NCI-H2171 (cell line): ENCODE measurements around the gene FAM90A26.
"Not testable (repeated sequence)": the region's sequence is repeated elsewhere in the genome, so short reads cannot be mapped to it uniquely, and the experiment has no call there.

Source experiments
- DNase-seq: peaks from one replicate; lab custom pipeline; 2025; lab: John Stamatoyannopoulos, UW

Gene FAM90A26

DNA sequence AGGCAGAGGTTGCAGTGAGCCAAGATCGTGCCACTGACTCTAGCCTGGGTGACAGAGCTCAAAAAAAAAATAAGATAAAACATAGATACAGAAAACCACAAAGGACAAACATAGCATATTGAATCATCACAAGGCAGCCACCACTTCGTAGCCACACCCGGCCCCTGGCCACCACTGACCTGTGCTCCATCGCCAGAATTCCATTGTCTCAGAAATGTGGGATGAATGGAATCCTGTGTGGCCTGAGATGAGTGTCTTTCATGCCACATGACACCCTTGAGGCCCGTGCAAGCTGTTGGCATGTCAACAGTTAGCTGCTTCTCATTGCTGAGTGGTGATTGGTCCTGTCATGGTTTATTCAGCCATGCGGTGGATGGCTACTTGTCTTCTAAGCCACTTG, 10.2 kb upstream of the FAM90A26 start:
- DNase-seq, result not testable (repeated sequence)

DNA sequence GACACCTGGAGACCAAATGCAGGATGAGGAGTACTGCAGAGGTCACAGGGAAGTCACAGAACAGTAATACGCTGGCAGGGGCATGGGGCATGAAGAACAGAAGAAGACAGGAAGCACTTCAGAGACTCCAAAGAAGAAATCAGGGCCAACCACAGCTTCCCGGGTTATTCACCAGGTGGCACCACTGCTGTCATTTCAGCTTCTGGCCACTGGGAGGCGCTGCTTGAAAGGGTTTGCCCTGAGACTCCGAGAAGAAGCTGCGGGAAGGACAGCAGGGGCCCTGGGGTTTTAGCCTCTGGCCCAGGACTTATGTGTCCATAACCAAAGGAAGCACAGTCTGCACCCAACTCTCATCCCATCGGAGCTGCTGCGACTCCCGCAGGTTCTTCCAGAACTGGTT, 4.2 kb upstream of the FAM90A26 start:
- DNase-seq, result not testable (repeated sequence)

DNA sequence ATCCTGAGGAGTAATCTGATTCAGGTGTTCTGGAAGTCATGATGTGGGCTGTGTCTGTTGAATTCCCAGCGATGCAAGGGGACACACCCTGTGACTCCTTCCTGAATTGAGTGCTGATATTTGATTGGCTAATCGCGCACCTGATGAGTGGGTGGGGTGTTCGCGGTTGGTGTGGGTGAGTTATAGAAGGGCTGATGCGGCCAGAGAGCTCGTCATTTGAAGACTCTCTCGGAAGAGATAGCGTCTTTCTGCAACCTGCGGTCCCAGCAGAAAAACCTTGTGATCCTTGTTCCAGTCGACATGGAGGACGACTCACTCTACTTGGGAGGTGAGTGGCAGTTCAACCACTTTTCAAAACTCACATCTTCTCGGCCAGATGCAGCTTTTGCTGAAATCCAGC, 40.1 kb downstream of the FAM90A26 start, which contains the start of gene USP17L10:
Gene USP17L10, plus strand, starts transcription at position 301 of the 400 bp plus-strand sequence. Its CDS starts 0 bp downstream, at position 301.
- not testable (repeated sequence) for DNase-seq

DNA sequence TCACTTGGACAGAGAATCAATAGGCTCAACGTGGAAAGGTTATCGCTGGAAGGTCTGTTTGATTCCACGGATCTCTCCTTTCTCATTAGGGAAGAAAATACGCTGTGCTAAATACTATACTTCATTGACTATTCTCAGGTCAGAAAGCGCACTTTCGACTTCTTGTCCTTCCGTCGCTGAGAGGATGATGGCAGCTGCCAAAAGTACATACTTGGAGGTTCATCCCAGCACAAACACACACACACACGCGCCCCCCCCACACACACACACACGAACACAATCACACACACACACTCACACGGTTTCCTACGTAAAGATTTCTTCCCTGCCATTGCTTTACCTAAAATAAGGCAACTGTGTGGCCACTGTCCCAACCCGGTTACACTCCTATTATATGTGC, 44.5 kb downstream of the FAM90A26 start:
- DNase-seq, result not testable (repeated sequence)

DNA sequence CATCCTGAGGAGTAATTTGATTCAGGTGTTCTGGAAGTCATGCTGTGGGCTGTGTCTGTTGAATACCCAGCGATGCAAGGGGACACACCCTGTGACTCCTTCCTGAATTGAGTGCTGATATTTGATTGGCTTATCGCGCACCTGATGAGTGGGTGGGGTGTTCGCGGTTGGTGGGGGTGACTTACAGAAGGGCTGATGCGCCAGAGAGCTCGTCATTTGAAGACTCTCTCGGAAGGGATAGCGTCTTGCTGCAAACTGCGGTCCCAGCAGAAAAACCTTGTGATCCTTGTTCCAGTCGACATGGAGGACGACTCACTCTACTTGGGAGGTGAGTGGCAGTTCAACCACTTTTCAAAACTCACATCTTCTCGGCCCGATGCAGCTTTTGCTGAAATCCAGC, 44.9 kb downstream of the FAM90A26 start, which contains the start of gene USP17L11:
Gene USP17L11, plus strand, starts transcription at position 301 of the 400 bp plus-strand sequence. Its CDS starts 0 bp downstream, at position 301.
- not testable (repeated sequence) for DNase-seq

DNA sequence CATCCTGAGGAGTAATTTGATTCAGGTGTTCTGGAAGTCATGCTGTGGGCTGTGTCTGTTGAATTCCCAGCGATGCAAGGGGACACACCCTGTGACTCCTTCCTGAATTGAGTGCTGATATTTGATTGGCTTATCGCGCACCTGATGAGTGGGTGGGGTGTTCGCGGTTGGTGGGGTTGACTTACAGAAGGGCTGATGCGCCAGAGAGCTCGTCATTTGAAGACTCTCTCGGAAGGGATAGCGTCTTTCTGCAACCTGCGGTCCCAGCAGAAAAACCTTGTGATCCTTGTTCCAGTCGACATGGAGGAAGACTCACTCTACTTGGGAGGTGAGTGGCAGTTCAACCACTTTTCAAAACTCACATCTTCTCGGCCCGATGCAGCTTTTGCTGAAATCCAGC, 49.6 kb downstream of the FAM90A26 start, which contains the start of gene USP17L12:
Gene USP17L12, plus strand, starts transcription at position 301 of the 400 bp plus-strand sequence. Its CDS starts 0 bp downstream, at position 301.
- DNase-seq, result not testable (repeated sequence)

DNA sequence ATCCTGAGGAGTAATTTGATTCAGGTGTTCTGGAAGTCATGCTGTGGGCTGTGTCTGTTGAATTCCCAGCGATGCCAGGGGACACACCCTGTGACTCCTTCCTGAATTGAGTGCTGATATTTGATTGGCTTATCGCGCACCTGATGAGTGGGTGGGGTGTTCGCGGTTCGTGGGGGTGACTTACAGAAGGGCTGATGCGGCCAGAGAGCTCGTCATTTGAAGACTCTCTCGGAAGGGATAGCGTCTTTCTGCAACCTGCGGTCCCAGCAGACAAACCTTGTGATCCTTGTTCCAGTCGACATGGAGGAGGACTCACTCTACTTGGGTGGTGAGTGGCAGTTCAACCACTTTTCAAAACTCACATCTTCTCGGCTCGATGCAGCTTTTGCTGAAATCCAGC, 54.4 kb downstream of the FAM90A26 start, which contains the start of gene USP17L13:
Gene USP17L13, plus strand, starts transcription at position 301 of the 400 bp plus-strand sequence. Its CDS starts 0 bp downstream, at position 301.
- DNase-seq, result not testable (repeated sequence)
